SH-SY5Y (cell line): Measurements from ENCODE around the gene ANKRD30A.

Experiments used
- GATA2 ChIP-seq: IDR thresholded peaks from 2 replicates; pipeline ENCODE4 v1.6.1; 2011; ENCODE audit warnings: mild to moderate bottlenecking, low read depth, low read length
- GATA3 ChIP-seq: IDR thresholded peaks from 2 replicates; pipeline ENCODE4 v1.6.1; 2011; ENCODE audit warnings: low read depth, mild to moderate bottlenecking, low read length, moderate library complexity

- TF ChIP-seq GATA2 = no peak
- no peak for TF ChIP-seq GATA3
Observed at GRCh38 chr10:37125191-37125732, at the start of gene ANKRD30A.
